ENCODE measurements around the gene PCDHA10. TPM values are rescaled to one million over a fixed set of nuclear protein-coding genes. Genes with fewer than 3 reads are reported as not detected.
"Not testable (repeated sequence)": the region's sequence is repeated elsewhere in the genome, so short reads cannot be mapped to it uniquely, and the experiment has no call there.

The PCDHA10 gene
- total RNA-seq, 2 experiments from 2014 or later = not detected

DNA sequence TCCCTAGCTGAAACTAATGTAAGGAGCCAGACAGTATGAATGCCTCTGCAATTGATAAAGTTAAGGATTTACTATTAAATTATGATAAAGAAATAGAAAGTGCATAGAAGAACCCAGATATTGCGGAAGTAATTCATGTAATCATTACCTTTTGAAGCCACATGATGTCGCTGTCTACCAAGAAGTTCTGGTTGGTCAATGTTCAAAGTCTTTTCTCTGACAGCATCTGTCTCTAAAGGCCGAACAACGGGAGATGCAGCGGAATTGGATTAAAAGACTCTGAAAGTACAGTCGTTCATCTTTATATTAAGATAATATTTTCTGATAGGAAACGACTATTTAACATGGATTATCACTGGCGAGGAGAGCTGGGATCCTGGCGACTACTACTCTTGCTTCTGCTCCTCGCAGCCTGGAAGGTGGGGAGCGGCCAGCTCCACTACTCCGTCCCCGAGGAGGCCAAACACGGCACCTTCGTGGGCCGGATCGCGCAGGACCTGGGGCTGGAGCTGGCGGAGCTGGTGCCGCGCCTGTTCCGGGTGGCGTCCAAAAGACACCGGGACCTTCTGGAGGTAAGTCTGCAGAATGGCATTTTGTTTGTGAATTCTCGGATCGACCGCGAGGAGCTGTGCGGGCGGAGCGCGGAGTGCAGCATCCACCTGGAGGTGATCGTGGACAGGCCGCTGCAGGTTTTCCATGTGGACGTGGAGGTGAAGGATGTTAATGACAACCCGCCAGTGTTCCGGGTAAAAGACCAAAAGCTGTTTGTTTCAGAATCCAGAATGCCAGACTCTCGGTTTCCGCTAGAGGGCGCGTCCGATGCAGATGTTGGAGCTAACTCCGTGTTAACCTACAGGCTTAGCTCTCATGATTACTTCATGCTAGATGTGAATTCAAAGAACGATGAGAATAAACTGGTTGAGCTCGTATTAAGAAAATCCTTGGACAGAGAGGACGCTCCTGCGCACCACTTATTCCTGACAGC, 14.4 kb upstream of the PCDHA10 start, which contains the start of gene PCDHA8:
Gene PCDHA8, plus strand, starts transcription at position 210 of the 985 bp plus-strand sequence. Its CDS starts 135 bp downstream, at position 345.
- Mint-ChIP-seq H3K27me3 (peaks cover 31% of the 10 kb centered on the region), H3K27ac (no peak within 1 kb of the TSS), H3K9me3 (peaks cover 13% of the 10 kb centered on the region), H3K36me3 (ENCODE audit: low read depth) (peaks cover 5% of the 10 kb centered on the region), H3K4me3 (no peak within 1 kb of the TSS), H3K4me1 (ENCODE audit: low read depth) (no peaks in the 10 kb centered on the region)
- DNase-seq (peak in 1 of 14 experiments; percentile 5), ATAC-seq (ENCODE audit: poor library complexity) (no peak)
- TF ChIP-seq, protein P1, sequence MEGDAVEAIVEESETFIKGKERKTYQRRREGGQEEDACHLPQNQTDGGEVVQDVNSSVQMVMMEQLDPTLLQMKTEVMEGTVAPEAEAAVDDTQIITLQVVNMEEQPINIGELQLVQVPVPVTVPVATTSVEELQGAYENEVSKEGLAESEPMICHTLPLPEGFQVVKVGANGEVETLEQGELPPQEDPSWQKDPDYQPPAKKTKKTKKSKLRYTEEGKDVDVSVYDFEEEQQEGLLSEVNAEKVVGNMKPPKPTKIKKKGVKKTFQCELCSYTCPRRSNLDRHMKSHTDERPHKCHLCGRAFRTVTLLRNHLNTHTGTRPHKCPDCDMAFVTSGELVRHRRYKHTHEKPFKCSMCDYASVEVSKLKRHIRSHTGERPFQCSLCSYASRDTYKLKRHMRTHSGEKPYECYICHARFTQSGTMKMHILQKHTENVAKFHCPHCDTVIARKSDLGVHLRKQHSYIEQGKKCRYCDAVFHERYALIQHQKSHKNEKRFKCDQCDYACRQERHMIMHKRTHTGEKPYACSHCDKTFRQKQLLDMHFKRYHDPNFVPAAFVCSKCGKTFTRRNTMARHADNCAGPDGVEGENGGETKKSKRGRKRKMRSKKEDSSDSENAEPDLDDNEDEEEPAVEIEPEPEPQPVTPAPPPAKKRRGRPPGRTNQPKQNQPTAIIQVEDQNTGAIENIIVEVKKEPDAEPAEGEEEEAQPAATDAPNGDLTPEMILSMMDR (IDR thresholded peaks at IDR 0.05) = no peak
- H3K27me3 ChIP-seq (ENCODE audit: control insufficient read depth in 1 of 2, insufficient read depth in 2 of 2, low read length in 2 of 2) = peaks cover 12 to 18% of the 10 kb centered on the region in 2 experiments
- no peak within 1 kb of the TSS for H3K27ac ChIP-seq (ENCODE audit: low read depth in 1 of 2, low read length in 2 of 2)
- H3K4me3 ChIP-seq (ENCODE audit: low read length) = no peak within 1 kb of the TSS
- peaks cover 14 to 31% of the 10 kb centered on the region in 2 experiments for H3K9me3 ChIP-seq (ENCODE audit: control insufficient read depth in 1 of 2, insufficient read depth in 1 of 2, low read length in 2 of 2)
- intact Hi-C loops (cut with DNase I, micrococcal nuclease) = no loop called here
- no peaks in the 10 kb centered on the region for H3K36me3 ChIP-seq (ENCODE audit: insufficient read depth, low read length)
- H3K4me1 ChIP-seq (ENCODE audit: insufficient read depth, low read length) = no peaks in the 10 kb centered on the region
- POLR2A ChIA-PET = no interaction called here
- CTCF ChIA-PET = interaction anchor here (0.6 kb wide), 1 partner anchor 715 kb away, joined by 3 read pairs; no protein-coding TSS in a partner anchor

DNA sequence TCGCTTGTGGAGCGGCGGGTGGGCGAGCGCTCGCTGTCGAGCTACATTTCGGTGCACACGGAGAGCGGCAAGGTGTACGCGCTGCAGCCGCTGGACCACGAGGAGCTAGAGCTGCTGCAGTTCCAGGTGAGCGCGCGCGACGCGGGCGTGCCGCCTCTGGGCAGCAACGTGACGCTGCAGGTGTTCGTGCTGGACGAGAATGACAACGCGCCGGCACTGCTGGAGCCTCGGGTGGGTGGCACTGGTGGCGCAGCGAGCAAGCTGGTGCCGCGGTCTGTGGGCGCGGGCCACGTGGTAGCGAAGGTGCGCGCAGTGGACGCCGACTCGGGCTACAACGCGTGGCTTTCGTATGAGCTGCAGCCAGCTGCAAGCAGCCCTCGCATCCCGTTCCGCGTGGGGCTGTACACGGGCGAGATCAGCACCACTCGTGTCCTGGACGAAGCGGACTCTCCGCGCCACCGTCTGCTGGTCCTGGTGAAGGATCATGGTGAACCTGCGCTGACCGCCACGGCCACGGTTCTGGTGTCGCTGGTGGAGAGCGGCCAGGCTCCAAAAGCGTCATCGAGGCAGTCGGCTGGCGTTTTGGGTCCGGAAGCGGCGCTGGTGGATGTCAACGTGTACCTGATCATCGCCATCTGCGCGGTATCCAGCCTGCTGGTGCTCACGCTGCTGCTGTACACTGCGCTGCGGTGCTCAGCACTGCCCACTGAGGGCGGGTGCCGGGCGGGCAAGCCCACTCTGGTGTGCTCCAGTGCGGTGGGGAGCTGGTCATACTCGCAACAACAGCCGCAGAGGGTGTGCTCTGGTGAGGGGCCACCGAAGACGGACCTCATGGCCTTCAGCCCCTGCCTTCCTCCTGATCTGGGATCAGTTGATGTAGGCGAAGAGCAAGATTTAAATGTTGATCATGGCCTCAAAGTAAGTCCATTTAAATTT, 12.6 kb upstream of the PCDHA10 start:
- H3K9me3 ChIP-seq (ENCODE audit: control insufficient read depth in 1 of 2, insufficient read depth in 1 of 2, low read length in 2 of 2) = peaks cover 12 to 26% of the 10 kb centered on the region in 2 experiments
- peaks cover 18% of the 10 kb centered on the region for H3K9me3 Mint-ChIP-seq

DNA sequence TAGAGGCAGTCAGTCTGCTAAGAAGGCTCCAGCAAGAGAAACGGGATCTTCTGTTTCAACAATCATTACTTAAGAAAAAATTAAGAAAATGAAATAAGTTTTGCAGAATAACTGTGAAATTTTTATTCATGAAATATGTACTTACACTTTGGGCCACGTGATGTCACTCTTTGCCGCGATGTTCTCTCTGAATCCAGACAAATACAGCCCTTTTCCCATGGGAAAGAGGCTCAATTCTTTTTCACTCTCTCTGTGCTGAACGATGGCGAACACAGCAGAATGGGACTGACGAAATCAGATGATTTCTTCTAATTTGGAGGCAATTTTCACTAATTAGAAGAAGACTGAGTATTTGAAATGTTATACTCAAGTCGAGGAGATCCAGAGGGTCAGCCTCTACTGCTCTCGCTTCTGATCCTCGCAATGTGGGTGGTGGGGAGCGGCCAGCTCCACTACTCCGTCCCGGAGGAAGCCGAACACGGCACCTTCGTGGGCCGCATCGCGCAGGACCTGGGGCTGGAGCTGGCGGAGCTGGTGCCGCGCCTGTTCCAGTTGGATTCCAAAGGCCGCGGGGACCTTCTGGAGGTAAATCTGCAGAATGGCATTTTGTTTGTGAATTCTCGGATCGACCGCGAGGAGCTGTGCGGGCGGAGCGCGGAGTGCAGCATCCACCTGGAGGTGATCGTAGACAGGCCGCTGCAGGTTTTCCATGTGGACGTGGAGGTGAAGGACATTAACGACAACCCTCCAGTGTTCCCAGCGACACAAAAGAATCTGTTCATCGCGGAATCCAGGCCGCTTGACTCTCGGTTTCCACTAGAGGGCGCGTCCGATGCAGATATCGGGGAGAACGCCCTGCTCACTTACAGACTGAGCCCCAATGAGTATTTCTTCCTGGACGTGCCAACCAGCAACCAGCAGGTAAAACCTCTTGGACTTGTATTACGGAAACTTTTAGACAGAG, 7.3 kb upstream of the PCDHA10 start, which contains the start of gene PCDHA9:
Gene PCDHA9, plus strand, starts transcription at position 244 of the 964 bp plus-strand sequence. Its CDS starts 114 bp downstream, at position 358.
- H3K4me3 ChIP-seq (ENCODE audit: low read length); H3K4me1 ChIP-seq (ENCODE audit: insufficient read depth, low read length); H3K36me3 Mint-ChIP-seq (ENCODE audit: low read depth); ATAC-seq (ENCODE audit: poor library complexity); H3K4me3 Mint-ChIP-seq; DNase-seq; POLR2A ChIA-PET; H3K4me1 Mint-ChIP-seq (ENCODE audit: low read depth); H3K27ac ChIP-seq (ENCODE audit: low read depth in 1 of 2, low read length in 2 of 2); H3K9me3 Mint-ChIP-seq; H3K36me3 ChIP-seq (ENCODE audit: insufficient read depth, low read length); H3K27ac Mint-ChIP-seq; CTCF ChIA-PET; intact Hi-C loops (cut with DNase I, micrococcal nuclease): not testable (repeated sequence)
- peaks cover 36% of the 10 kb centered on the region for H3K27me3 Mint-ChIP-seq
- H3K27me3 ChIP-seq (ENCODE audit: control insufficient read depth in 1 of 2, insufficient read depth in 2 of 2, low read length in 2 of 2) = peaks cover 15 to 18% of the 10 kb centered on the region in 2 experiments
- H3K9me3 ChIP-seq (ENCODE audit: control insufficient read depth in 1 of 2, insufficient read depth in 1 of 2, low read length in 2 of 2) = peaks cover 7 to 29% of the 10 kb centered on the region in 2 experiments

More for the DNA sequence above, 12.6 kb upstream of the PCDHA10 start:
- H3K4me1 ChIP-seq (ENCODE audit: insufficient read depth, low read length) = no peaks in the 10 kb centered on the region
- H3K36me3 ChIP-seq (ENCODE audit: insufficient read depth, low read length) = no peaks in the 10 kb centered on the region
- H3K27me3 Mint-ChIP-seq = peaks cover 42% of the 10 kb centered on the region
- peaks cover 5% of the 10 kb centered on the region for H3K36me3 Mint-ChIP-seq (ENCODE audit: low read depth)
- H3K27me3 ChIP-seq (ENCODE audit: control insufficient read depth in 1 of 2, insufficient read depth in 2 of 2, low read length in 2 of 2) = peaks cover 17 to 25% of the 10 kb centered on the region in 2 experiments
- ATAC-seq (ENCODE audit: poor library complexity) (no peak), DNase-seq (no peak)
- ChIA-PET POLR2A (no interaction called here), CTCF (no interaction called here)
- H3K4me3 ChIP-seq (ENCODE audit: low read length) = no peak overlapping the region
- no peak overlapping the region for H3K27ac Mint-ChIP-seq
- TF ChIP-seq, protein P1 (IDR thresholded peaks at IDR 0.05) = no peak
- H3K4me1 Mint-ChIP-seq (ENCODE audit: low read depth) = no peaks in the 10 kb centered on the region
- intact Hi-C loops (cut with DNase I, micrococcal nuclease) = no loop called here
- H3K27ac ChIP-seq (ENCODE audit: low read depth in 1 of 2, low read length in 2 of 2) = no peak overlapping the region
- H3K4me3 Mint-ChIP-seq = no peak overlapping the region

DNA sequence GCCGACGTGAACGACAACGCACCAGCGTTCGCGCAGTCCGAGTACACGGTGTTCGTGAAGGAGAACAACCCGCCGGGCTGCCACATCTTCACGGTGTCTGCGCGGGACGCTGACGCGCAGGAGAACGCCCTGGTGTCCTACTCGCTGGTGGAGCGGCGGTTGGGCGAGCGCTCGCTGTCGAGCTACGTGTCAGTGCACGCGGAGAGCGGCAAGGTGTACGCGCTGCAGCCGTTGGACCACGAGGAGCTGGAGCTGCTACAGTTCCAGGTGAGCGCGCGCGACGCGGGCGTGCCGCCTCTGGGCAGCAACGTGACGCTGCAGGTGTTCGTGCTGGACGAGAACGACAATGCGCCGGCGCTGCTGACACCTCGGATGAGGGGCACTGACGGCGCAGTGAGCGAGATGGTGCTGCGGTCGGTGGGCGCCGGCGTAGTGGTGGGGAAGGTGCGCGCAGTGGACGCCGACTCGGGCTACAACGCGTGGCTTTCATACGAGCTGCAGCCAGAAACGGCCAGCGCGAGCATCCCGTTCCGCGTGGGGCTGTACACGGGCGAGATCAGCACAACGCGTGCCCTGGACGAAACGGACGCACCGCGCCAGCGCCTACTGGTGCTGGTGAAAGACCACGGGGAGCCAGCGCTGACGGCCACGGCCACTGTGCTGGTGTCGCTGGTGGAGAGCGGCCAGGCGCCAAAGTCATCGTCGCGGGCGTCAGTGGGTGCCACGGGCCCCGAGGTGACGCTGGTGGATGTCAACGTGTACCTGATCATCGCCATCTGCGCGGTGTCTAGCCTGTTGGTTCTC, 5.7 kb upstream of the PCDHA10 start:
- Histone ChIP-seq H3K27me3 (ENCODE audit: control insufficient read depth in 1 of 2, insufficient read depth in 2 of 2, low read length in 2 of 2) (peaks cover 20 to 25% of the 10 kb centered on the region in 2 experiments), H3K9me3 (ENCODE audit: control insufficient read depth in 1 of 2, insufficient read depth in 1 of 2, low read length in 2 of 2) (peaks cover 9 to 28% of the 10 kb centered on the region in 2 experiments)
- DNase-seq; intact Hi-C loops (cut with DNase I, micrococcal nuclease); H3K4me3 ChIP-seq (ENCODE audit: low read length); H3K27ac Mint-ChIP-seq; POLR2A ChIA-PET; ATAC-seq (ENCODE audit: poor library complexity); H3K4me1 ChIP-seq (ENCODE audit: insufficient read depth, low read length); H3K4me1 Mint-ChIP-seq (ENCODE audit: low read depth); CTCF ChIA-PET; H3K4me3 Mint-ChIP-seq; H3K36me3 ChIP-seq (ENCODE audit: insufficient read depth, low read length); H3K36me3 Mint-ChIP-seq (ENCODE audit: low read depth); H3K9me3 Mint-ChIP-seq; H3K27ac ChIP-seq (ENCODE audit: low read depth in 1 of 2, low read length in 2 of 2): not testable (repeated sequence)
- H3K27me3 Mint-ChIP-seq = peaks cover 38% of the 10 kb centered on the region

Data from CD4-positive, alpha-beta T cell (primary cell).